ENCODE data around the gene ASTN2. TPM values are rescaled to one million over a fixed set of nuclear protein-coding genes. Genes with fewer than 3 reads are reported as not detected.
A peak's percentile ranks its signal among the peaks of the same experiment; 100 is the strongest.

ASTN2 gene
- total and polyA plus RNA-seq, 9 of the 15 experiments (the other 6 are each of a cell fraction or from before 2014, with no cell fraction given): 0.56 to 3.5 (median 1.9) TPM

DNA sequence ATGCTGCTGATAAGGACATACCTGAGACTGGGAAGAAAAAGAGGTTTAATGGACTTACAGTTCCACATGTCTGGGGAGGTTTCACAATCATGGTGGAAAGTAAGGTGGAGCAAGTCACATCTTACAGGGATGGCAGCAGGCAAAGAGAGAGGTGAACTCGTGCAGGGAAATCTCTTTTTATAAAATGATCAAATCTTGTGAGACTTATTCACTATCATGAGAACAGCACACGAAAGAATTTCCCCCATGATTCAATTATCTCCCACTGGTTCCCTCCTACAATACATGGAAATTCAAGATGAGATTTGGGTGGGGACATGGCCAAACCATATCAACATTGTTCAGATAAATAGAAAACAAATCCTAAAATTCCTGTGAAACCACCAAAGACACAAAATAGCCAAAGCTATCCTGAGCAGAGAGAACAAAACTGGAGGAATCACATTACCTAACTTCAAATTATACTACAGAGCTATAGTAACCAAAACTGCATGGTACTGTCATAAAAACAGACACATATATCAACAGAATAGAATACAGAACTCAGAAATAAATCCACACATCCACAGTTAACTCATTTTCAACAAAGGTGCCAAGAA is 958.3 kb downstream of the ASTN2 start (continued):
- TF ChIP-seq, protein P1, sequence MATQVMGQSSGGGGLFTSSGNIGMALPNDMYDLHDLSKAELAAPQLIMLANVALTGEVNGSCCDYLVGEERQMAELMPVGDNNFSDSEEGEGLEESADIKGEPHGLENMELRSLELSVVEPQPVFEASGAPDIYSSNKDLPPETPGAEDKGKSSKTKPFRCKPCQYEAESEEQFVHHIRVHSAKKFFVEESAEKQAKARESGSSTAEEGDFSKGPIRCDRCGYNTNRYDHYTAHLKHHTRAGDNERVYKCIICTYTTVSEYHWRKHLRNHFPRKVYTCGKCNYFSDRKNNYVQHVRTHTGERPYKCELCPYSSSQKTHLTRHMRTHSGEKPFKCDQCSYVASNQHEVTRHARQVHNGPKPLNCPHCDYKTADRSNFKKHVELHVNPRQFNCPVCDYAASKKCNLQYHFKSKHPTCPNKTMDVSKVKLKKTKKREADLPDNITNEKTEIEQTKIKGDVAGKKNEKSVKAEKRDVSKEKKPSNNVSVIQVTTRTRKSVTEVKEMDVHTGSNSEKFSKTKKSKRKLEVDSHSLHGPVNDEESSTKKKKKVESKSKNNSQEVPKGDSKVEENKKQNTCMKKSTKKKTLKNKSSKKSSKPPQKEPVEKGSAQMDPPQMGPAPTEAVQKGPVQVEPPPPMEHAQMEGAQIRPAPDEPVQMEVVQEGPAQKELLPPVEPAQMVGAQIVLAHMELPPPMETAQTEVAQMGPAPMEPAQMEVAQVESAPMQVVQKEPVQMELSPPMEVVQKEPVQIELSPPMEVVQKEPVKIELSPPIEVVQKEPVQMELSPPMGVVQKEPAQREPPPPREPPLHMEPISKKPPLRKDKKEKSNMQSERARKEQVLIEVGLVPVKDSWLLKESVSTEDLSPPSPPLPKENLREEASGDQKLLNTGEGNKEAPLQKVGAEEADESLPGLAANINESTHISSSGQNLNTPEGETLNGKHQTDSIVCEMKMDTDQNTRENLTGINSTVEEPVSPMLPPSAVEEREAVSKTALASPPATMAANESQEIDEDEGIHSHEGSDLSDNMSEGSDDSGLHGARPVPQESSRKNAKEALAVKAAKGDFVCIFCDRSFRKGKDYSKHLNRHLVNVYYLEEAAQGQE (IDR thresholded peaks at IDR 0.05; ENCODE audit: borderline replicate concordance): no peak
- TF ChIP-seq, protein P1 (CRISPR knock-in tag; IDR thresholded peaks at IDR 0.05; ENCODE audit: low read depth): no peak
- peak in 1 of 2 experiments; percentile 86; a peak in 2 of 3 replicates for TF ChIP-seq CBX3 (IDR thresholded peaks at IDR 0.05; ENCODE audit: borderline replicate concordance in 1 of 2, low read length in 2 of 2)
- TF ChIP-seq, protein P2, sequence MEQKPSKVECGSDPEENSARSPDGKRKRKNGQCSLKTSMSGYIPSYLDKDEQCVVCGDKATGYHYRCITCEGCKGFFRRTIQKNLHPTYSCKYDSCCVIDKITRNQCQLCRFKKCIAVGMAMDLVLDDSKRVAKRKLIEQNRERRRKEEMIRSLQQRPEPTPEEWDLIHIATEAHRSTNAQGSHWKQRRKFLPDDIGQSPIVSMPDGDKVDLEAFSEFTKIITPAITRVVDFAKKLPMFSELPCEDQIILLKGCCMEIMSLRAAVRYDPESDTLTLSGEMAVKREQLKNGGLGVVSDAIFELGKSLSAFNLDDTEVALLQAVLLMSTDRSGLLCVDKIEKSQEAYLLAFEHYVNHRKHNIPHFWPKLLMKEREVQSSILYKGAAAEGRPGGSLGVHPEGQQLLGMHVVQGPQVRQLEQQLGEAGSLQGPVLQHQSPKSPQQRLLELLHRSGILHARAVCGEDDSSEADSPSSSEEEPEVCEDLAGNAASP (IDR thresholded peaks at IDR 0.05): no peak
- peak; percentile 90 for TF ChIP-seq RBM25 (IDR thresholded peaks at IDR 0.05; ENCODE audit: low read depth, low read length, severe bottlenecking)
- peak in 1 of 2 experiments; percentile 24; a peak in 1 of 4 replicates for TF ChIP-seq KDM1A (IDR thresholded peaks at IDR 0.05)
- no peak for TF ChIP-seq ZBTB49 (CRISPR knock-in tag; IDR thresholded peaks at IDR 0.05; ENCODE audit: borderline replicate concordance)
- TF ChIP-seq CREB1 (IDR thresholded peaks at IDR 0.05): no peak
- no peak for TF ChIP-seq CREB1 (CRISPR knock-in tag; IDR thresholded peaks at IDR 0.05)
- TF ChIP-seq MITF (IDR thresholded peaks at IDR 0.05): no peak
- no peak for TF ChIP-seq L3MBTL2 (IDR thresholded peaks at IDR 0.05)
- TF ChIP-seq ZNF77 (CRISPR knock-in tag; IDR thresholded peaks at IDR 0.05): no peak
- no peak for TF ChIP-seq ZBED1 (IDR thresholded peaks at IDR 0.05)

All from K562 (cell line).